NCI-H1092 (cell line): ENCODE data around the gene CDH4.
"Not testable (repeated sequence)": the region's sequence is repeated elsewhere in the genome, so short reads cannot be mapped to it uniquely, and the experiment has no call there.

Source experiments
- DNase-seq: peaks from one replicate; lab custom pipeline; 2025; lab: John Stamatoyannopoulos, UW

The CDH4 gene

DNA sequence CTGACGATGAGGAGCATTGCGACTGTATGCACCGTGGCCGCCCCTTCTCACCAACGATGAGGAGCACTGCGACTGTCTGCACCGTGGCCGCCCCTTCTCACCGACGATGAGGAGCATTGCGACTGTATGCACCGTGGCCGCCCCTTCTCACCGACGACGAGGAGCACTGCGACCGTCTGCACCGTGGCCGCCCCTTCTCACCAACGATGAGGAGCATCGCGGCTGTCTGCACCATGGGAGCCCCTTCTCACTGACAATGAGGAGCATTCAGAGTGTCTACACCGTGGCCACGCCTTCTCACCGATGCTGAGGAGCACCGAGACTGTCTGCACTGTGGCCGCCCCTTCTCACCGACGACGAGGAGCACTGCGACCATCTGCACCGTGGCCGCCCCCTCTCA is 692.9 kb downstream of the CDH4 start:
- not testable (repeated sequence) for DNase-seq

DNA sequence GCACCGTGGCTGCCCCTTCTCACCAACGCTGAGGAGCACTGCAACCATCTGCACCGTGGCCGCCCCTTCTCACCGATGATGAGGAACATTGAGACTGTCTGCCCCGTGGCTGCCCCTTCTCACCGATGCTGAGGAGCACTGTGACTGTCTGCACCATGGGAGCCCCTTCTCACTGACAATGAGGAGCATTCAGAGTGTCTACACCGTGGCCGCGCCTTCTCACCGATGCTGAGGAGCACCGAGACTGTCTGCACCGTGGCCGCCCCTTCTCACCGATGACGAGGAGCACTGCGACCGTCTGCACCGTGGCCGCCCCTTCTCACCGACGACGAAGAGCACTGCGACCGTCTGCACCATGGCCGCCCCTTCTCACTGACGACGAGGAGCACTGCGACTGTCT is 693.4 kb downstream of the CDH4 start:
- DNase-seq: not testable (repeated sequence)

DNA sequence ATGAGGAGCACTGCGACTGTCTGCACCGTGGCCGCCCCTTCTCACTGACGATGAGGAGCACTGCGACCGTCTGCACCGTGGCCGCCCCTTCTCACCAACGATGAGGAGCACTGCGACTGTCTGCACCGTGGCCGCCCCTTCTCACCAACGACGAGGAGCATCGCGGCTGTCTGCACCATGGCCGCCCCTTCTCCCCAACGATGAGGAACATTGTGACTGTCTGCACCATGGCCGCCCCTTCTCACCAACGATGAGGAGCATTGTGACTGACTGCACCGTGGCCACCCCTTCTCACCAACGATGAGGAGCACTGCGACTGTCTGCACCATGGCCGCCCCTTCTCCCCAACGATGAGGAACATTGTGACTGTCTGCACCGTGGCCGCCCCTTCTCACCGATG is 696.0 kb downstream of the CDH4 start:
- not testable (repeated sequence) for DNase-seq

DNA sequence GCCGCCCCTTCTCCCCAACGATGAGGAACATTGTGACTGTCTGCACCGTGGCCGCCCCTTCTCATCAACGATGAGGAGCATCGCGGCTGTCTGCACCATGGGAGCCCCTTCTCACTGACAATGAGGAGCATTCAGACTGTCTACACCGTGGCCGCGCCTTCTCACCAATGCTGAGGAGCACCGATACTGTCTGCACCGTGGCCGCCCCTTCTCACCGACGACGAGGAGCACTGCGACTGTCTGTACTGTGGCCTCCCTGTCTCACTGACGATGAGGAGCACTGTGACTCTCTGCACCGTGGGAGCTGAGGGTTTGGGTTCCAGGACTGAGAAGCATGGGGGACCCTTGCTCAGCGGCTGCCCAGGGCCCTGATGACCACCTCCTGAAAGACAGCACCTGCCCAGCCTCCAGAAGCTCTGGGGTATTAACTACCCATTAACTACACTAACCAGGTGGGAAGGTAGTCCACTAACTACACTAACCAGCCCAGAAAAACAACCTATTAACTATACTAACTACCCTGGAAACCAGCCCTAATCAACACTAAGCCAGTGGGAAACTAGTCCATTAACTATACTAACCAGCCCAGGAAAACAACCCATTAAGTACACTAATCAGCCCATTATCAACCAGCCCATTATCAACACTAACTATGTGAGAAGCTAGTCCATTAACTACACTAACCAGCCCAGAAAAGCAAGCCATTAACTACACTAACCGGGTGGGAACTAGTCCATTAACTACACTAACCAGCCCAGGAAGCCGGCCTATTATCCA is 696.7 kb downstream of the CDH4 start:
- no peak for DNase-seq

DNA sequence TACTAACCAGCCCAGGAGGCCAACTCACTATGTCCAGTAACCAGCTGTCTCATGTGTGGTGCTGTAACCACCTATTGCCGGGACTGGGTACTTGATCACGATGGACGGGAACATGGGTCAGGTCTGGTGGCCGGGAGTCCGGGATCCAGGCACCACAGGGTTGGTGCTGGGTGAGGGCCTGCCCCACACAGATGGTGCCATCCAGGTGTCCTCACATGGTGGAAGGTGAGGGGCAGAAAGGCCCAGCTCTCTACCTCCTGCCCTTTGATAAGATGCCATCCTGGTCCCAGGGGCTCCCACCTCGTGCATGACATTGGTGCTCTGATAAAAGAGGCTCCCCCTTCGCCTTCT is 697.3 kb downstream of the CDH4 start:
- DNase-seq: no peak

DNA sequence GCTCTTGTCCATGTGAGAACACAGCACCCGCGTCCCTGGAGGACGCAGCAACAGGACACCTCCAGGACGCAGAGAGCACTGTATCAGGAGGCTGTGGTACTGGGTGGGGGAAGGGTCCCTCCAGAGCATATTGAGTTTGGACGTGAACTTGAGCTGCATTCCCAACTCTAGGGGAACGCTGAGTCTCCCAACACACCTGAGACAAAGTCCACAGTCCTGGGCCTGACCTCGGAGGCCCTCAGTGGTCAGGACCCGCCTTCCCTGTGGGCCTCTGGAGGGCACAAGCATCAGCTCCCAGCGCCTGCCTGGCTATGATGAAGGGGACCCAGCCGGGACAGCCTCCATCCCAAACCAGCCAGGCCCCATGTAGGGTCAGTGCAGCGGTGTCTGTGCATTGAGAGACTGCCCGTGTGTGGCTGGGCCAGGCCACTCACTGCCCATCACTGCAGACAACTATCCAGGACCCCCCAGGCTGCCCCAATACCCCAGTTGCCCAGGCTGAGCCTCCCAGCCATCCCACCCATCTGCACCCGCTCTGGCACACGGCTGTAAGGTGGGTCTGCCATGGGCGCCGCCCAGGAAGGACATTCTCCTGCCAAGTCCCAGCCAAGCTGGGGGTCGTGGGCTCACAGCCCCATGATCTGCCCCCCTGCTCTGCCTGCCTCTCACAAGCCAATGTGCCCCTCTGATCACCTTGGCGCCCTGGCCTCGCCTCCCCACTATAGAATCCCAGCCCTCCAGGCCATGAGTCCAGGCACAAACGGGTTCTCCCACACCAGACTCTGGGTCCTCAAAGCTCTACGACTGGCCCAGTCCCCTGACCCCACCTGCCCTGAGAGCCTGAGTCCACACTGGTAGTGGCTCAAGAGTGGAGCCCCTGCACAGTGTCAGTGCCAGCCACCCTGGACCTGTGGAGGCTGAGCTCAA is 697.9 kb downstream of the CDH4 start:
- DNase-seq: no peak

DNA sequence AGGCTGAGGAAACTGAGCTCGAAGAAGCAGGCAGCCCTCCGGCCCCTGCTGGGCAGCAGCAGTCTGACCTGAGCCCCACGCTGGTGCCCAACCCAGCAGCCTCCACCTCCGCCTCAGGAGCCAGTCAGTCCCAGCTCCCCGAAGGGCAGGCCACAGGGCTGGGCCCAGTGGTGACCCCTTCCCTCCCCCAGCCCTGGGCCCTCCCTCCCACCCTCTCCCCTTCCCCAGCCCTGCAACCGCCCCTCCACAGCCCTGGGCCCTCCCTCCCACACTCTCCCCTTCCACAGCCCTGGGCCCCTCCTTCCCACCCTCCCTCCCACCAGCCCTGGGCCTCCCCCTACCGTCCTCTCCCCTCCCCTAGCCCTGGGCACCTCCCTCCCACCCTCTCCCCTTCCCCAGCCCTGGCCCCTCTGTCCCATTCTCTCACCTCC is 698.6 kb downstream of the CDH4 start:
- no peak for DNase-seq

DNA sequence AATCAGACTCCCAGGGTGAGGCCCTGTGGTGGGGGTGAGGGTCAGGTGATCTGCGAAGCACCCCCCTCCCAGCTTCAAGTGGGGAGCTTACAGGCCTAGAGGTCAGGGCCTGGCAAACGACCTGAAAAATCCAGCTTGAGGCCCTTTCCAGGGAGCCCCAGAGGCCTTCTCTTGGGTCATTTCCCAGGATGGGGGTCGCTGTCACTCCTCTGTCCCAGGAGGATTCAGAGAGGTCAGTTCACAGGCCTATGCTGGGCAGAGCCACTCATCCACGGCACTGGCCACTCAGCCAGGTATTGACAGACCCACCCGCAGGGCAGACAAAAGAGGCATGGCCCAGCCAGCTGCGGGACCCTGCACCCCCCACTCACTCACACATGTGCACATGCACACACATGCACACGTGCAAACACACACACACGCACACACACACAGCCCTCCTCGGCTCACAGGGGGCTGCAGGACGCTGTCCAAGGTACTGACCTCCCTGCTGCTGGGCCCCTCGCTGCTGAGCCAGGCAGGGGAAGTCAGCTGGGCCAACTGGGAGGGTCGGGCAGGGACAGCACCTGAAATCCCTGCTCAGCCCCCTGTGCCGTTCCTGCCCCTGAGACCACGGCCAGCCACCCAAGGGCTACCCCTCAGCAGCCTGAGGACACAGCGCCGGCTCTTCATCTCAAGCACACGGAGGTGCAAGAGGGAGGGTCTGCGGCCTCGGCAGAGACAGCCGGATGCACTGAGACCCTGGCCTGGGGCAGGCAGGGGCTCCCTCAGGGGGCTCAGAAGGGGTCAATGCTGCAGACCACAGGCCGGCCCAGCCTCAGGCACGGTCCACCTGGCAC is 699.9 kb downstream of the CDH4 start:
- DNase-seq: no peak

DNA sequence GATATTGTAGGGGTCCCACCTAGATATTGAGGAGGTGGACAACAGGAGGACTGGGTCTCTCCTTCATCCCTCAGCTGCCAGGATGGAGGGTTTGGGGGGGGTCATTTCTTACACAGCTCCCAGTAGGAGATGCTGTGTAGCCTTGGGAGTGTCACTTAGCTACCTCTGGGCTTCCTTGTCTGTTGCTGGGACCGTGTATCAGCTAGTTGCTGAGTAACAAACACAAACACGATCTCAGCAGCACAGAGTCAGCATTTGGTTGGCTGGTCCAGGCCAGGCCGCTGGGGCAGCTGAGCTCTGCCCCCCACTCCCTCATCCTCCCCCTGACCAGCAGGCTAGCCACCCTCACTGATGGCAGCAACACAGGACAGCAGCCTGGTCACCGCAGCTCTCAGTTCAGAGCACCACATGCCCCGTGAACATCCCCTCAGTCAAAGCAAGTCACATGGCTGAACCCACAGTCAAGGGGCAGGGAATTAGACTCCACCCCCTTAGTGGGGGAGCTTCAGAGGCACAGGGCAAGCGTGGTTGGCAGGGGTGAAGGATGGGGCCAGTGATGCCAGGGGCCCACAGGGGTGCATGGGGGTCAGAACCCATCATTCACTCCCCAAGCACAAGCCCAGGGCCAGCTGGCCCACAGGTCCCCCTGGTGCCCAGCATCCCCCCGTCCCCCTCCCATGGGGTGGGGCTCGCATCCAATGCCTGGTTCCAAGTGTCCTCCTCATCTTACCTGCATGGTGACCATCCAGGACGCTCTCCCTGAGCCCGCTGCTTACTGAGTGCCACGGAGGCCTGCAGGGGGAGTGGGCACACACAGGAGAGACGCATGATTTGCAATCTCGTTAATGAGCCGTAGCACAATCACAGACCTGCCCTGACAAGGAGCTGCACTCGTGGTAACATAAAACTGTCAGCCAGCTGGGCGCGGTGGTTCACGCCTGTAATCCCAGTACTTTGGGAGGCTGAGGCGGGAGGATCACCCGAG is 701.3 kb downstream of the CDH4 start:
- no peak for DNase-seq

DNA sequence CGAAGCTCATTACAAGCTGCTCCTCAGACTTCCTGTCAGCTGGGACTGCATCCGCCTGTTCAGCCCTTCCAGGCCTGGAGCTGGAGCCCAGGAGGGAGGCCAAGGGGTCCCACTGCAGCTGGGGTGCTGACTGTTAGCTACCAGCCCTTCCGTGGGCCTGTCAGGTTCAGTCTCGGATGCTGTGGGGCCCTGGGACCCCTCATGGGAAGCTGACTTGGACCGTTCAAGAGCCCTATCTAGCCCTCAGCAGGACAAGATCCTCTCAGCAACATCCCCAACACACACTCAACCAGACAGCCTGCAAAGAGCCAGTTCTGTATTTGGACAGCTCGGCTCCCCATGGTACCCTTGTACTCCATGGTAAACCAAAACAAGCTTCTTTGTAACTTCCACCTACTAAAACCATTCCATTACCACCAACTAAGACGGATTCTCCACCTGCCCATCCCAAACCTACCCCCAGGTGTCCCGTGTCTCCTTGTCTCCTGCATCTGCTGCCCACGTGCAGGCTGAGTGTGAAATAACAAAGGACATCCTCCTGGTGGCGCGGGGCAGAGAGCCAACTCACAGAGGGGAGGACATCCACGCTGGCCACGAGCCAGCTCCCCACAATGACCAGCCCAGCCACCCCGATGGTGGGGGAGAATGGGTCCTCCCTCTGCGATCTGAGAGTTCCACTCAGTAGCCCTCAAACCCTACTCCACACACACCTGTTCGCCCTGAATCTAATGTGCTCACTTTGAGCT is 702.4 kb downstream of the CDH4 start:
- DNase-seq: peak; percentile 86

DNA sequence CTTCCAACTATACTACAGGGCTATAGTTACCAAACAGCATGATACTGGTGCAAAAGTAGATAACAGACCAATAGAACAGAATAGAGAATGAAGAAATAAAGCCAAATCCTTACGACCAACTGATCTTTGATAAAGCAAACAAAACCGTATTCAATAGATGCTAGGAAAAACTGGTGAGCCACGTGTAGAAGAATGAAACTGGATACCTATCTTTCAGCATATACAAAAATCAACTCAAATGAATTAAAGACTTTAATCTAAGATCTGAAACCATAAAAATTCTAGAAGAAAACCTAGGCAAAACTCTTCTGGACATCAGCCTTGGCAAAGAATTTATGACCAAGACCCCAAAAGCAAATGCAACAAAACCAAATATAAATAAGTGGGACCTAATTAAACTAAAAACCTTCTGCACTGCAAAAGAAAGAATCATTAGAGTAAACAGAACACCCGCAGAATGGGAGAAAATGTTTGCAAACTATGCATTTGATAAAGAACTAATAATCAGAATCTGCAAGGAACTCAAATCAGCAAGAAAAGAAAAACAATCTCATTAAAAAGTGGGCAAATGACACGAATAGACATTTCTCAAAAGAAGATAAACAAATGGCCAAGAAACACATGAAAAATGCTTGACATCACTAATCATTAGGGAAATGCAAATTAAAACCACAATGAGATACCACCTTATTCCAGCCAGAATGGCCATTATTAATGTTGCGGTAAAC is 703.8 kb downstream of the CDH4 start:
- no peak for DNase-seq

DNA sequence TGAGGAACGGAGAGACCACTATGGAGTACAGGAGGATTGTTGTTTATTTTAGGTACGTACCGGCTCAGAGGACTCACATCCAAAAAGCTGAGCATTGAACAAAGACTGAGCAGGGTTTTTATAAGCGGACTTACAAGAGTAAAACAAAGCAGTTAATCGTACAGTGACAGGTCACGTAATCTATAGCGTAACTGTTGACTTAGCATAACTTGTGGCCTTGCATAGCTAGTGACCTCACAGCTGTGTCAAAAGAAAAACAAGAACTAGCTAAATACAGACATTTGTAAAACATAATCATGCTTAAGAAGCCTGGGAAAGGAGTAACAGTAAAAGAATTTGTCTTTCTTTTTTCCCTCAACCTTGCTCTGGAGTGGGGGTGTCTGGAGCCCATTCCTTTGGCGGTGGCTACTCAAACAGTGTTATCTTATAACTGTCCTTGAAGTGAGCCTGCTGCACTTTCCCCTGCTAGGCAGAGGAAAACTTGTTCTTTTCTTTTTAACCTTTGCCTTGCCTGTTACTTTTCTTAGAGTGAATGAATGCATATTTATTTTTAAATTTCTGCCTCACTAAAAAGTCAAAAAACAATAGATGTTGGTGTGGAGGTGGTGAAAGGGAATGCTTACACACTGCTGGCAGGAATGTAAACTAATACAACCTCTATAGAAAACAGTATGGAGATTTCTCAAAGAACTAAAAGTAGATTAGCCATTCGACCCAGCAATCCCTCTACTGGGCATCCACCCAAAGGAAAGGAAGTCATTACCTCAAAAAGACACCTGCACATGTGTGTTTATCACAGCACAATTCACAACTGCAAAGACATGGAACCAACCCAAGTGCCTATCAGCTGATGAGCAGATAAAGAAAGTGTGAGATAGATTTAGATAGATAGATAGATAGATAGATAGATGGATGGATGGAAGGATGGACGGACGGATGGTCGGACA is 704.6 kb downstream of the CDH4 start:
- no peak for DNase-seq

DNA sequence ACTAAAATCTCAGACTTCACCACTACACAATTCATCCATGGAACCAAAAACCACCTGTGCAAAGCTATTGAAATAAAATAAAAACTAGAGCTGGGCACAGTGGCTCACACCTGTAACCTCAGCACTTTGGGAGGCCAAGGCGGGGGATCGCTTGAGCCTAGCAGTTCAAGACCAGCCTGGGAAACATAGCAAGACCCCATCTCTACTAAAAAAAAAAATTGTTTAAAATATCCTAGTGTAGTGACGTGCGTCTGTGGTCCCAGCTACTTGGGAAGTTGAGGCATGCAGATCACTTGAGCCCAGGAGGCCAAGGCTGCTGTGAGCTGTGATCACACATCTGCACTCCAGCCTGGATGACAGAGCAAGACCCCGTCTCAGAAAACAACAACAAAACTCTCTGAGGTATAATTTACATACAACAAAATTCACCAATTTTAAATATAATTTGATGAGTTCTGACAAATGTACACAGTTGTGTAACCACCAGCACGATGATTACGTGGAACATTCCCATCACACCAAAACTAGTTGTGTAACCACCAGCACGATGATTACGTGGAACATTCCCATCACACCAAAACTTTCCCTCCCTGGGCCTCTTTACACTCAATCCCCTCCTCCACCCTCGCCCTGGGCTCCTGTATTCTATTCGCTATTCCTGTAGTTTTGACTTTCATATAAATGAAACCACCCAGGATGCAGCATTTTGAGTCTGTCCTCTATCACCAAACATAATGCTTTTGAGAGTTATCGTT is 706.1 kb downstream of the CDH4 start:
- no peak for DNase-seq

DNA sequence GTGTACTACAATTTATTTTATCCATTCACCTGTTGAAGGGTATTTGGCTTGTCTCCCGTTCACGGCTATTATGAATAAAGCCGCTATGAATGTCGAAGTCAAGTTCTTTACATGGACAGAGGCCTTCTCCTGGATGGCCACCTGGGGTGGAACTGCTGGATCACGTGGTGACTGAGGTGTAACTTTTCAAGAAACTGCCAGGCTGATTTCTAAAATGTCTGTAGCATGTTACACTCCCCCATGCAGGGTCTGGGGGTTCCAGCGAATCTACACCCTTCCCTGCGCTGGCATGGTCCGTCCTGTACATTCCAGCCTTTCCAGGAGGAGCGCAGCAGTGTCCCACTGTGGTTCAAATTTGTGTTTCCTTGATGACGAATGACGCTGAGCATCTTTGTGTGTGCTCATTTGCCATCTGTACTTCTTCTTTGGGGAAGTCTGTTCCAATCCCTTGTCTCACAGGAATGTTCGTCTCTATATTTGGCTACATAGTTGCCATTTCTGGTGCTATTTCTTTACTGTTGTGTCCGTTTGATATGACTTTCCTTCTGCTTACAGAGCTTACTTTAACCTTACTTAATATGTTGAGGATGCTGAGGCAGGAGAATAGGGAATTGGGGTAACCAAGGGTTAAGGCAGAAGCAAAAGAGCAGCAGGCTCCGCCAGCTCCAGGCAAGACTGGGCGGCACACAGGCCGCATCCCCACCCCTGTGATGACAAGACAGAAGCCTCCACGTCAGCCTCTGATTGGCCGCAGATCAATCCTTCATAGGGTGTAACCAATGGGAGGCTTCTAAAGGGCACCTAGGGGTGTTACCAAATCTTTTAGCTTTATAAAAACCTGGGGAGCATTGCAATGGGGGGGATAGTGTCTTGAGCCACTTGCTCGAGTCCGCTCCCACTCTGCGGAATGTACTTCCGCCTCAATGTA is 707.0 kb downstream of the CDH4 start:
- DNase-seq: no peak

DNA sequence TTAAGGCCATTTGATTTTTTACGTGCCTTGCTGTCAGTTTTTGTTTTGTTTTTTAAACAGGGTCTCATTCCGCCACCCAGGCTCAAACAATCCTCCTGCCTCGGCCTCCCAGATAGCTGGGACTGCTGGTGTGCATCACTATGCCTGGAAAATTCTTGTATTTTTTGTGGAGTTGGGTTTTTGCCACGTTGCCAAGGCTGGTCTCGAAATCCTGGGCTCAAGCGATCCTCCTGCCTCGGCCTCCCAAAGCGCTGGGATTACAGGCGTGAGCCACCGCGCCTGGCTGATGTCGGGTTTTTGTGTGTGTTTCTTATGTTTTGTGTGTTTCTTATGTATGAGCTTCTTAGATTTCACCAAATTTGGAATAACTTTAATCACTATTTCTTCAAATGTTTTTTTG is 708.8 kb downstream of the CDH4 start:
- no peak for DNase-seq

DNA sequence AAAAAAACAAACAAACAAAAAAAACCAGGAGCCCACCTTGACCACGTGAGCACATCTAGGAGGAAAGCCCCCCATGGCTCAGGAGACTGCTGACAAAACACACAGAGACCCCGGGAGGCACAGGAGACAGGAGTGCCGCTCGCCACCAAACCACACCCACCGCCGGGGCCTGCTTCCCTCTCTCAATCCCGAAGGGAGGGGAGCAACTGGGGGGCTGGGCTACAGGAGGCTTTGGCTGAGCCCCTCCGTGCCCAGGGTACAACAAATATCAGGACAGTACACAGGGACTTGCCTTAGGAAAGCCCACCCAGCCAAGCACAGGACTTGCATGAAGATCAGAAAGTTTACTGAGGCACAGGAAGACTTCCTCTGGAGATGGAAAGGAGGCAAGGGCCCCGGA is 711.1 kb downstream of the CDH4 start:
- DNase-seq: no peak
